ENCODE measurements around the gene ADAMTS16.

The ADAMTS16 gene

DNA sequence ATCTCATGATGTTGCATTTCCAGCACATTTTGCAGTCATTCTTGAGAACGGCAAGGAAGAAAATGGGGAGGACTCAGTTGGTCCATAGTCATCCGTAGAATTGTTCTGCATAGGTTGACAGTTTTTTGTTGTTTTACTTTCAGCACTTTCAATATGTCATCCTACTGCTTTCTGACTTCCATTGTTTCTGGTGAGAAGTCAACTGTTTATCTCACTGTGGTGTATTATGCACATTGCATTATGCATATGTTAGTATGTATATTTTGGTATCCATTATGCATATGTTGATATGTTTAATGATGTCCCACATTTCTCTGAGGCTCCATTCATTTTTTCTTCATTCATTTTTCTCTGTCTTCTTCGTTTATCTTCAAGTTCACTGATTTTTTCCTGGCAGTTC is 10.5 kb downstream of the ADAMTS16 start:
- peaks cover 2% of the 10 kb centered on the region for H3K4me1 Mint-ChIP-seq
- H3K4me3 Mint-ChIP-seq = no peak overlapping the region
- H3K9me3 Mint-ChIP-seq = no peaks in the 10 kb centered on the region
- no peaks in the 10 kb centered on the region for H3K36me3 Mint-ChIP-seq
- no peaks in the 10 kb centered on the region for H3K27me3 Mint-ChIP-seq
- CTCF ChIA-PET = no interaction called here
- DNase-seq = no peak
- no peak overlapping the region for H3K27ac Mint-ChIP-seq

DNA sequence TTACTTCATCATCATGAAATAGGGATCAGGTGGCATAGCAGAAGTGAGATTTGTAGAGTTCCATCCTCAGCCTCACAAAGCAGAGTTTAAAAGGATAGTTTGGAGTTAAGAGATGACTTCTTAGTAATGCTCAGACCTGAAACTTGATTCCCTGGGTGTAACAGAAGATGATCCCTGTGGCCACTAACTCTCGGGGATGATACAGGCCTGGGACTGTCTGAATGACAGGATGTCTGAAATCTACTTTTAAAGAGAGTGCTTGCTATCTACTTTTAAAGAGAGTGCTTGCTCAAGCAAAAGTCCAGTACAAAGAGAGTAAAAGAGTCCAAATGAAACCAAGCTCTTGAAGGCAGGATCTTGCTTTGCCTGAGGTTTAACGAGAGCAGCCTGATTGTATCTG is 14.6 kb downstream of the ADAMTS16 start:
- CTCF ChIA-PET = no interaction called here
- no peaks in the 10 kb centered on the region for H3K27me3 Mint-ChIP-seq
- no peak overlapping the region for H3K4me3 Mint-ChIP-seq
- H3K9me3 Mint-ChIP-seq = no peaks in the 10 kb centered on the region
- H3K4me1 Mint-ChIP-seq = peaks cover 4% of the 10 kb centered on the region
- no peak for DNase-seq
- no peak overlapping the region for H3K27ac Mint-ChIP-seq
- no peaks in the 10 kb centered on the region for H3K36me3 Mint-ChIP-seq

DNA sequence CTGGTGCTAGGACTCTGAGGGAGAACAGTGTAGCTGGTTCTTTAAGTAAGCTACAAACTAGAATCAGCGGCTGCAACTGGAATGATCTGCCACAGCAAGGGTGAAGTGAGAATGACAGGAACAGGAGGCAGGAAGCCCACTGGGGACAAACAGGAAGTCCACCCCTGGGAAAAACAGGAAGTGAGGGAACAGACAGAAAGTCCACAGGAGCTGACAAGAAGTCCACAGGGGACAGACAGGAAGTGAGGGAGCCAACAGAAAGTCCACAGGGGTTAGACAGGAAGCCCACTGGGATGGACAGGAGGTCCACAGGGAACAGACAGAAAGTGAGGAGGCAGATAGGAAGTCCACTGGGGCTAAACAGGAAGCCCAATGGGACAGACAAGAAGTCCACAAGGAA is 15.5 kb downstream of the ADAMTS16 start:
- Mint-ChIP-seq H3K27ac (no peak overlapping the region), H3K4me1 (peaks cover 4% of the 10 kb centered on the region)
- CTCF ChIA-PET = no interaction called here

DNA sequence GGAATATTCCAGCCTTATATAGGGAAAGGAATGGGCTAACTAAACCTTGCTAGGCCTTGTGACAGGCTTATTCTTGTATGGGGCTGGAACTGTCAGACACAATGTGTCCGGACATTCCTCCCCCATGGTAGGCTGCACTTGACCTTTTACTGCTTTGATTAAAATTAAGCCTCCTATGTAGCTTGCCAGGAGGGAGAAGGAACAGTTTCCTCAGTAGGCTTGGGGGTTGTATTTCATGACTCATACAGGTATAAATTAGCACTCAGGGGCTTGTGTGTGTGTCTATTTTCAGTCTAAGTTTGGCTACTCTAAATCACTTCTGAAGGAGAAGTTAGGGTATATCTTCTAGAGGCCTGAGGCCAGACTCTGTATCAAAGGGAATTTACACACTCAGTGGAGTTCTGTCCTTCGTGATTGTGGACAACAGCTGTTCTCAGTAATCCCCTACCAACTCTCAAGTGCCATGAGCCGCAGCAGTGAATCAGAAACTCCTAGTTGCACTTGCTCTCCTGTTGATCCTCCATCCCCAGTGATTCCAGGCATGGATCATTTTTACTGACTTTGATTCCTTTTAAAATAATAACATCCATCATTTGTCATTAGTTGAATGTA is 16.4 kb downstream of the ADAMTS16 start:
- DNase-seq = no peak
- Mint-ChIP-seq H3K27me3 (no peaks in the 10 kb centered on the region), H3K27ac (no peak overlapping the region), H3K36me3 (no peaks in the 10 kb centered on the region), H3K4me1 (peaks cover 4% of the 10 kb centered on the region), H3K9me3 (no peaks in the 10 kb centered on the region), H3K4me3 (no peak overlapping the region)
- CTCF ChIA-PET = no interaction called here

More for the DNA sequence above, 15.5 kb downstream of the ADAMTS16 start:
- Mint-ChIP-seq H3K4me3 (no peak overlapping the region), H3K27me3 (no peaks in the 10 kb centered on the region), H3K9me3 (no peaks in the 10 kb centered on the region), H3K36me3 (no peaks in the 10 kb centered on the region)
- DNase-seq = no peak

DNA sequence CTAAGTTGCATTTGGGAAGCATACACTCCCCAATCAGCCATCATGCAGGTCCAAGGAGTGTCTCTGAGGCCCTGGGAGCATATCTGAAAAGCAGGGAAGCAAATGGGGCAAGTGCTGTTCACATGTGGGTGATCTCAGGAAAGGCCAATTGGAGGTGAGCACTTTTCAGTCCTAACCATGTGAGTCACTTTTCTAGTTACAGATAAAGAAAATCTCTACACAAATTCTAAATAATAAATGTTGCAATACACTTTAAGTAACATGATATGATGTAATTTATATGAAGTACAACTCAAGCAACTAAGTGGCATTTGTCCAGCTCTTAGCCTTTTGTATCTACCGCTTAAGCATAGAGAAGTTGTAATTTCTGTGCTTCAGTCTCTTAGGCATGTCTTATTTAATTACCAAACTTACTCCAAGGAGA is 18.4 kb downstream of the ADAMTS16 start:
- no peaks in the 10 kb centered on the region for H3K36me3 Mint-ChIP-seq
- CTCF ChIA-PET = no interaction called here

DNA sequence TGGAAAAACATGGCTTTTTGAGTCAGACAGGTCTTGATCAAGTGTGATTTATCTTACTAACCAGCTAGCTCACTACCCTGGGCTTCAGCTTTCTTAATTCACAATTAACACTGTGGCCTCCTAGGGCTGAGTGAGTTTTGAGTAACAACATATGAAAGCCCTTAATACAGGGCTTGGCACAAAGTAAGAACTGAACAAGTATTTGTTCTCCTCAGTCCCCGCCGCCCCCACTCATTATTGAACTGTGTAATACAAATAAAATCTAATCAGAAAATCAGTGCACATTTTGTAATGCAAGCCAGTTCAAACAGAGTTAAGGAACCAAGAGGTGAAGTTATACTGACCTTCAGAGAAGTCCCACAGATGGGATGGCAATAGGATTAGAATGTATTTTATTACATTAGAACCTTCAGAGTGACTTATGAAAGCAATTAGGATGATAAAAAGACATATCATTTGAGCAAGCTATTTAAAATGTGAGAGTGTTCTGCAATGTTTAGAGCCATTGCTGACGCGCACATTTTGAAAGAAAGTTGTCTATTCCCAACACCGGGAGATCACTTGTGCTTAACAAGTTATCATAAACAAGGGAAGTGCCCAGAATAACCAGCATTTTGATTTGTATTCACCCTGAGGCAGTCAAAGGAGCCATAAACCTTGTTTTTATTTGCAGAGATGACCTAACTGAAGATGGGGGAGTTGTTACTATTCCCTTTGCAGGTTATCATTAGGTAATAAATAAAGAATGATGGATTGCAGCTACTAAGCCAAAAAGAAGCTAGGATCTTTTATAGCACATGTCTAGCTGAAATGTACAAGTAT is 19.4 kb downstream of the ADAMTS16 start:
- Mint-ChIP-seq H3K27ac (no peak overlapping the region), H3K9me3 (no peaks in the 10 kb centered on the region), H3K36me3 (no peaks in the 10 kb centered on the region), H3K4me1 (peaks cover 4% of the 10 kb centered on the region), H3K4me3 (no peak overlapping the region), H3K27me3 (peaks cover 4% of the 10 kb centered on the region)
- DNase-seq = no peak
- CTCF ChIA-PET = no interaction called here

More for the DNA sequence above, 18.4 kb downstream of the ADAMTS16 start:
- Mint-ChIP-seq H3K27me3 (peaks cover 4% of the 10 kb centered on the region), H3K4me3 (no peak overlapping the region), H3K9me3 (no peaks in the 10 kb centered on the region), H3K4me1 (peaks cover 4% of the 10 kb centered on the region), H3K27ac (no peak overlapping the region)
- no peak for DNase-seq

DNA sequence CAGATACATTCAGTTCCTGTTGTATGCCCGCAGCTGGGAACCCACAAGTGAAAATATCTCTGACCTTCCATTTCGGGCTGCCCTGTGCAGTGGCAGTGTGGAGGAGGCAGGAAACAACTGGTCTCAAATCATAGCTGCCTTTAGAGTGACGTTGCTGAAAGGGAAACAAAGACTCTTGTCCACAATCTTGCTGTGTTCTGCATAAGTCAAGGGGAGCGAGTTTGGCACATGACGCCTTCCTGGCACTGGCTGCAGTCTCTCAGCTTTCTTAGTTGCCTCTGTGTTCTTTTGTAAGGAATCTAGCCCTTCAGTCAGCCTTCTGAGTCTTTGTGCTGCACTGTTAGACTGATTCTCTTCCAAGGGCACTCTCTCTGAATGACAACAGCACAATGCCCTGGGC is 24.0 kb downstream of the ADAMTS16 start:
- no peaks in the 10 kb centered on the region for H3K4me1 Mint-ChIP-seq
- no peaks in the 10 kb centered on the region for H3K36me3 Mint-ChIP-seq
- H3K27ac Mint-ChIP-seq = no peak overlapping the region
- H3K27me3 Mint-ChIP-seq = peaks cover 4% of the 10 kb centered on the region
- H3K4me3 Mint-ChIP-seq = no peak overlapping the region
- no peaks in the 10 kb centered on the region for H3K9me3 Mint-ChIP-seq
- CTCF ChIA-PET = no interaction called here
- no peak for DNase-seq

DNA sequence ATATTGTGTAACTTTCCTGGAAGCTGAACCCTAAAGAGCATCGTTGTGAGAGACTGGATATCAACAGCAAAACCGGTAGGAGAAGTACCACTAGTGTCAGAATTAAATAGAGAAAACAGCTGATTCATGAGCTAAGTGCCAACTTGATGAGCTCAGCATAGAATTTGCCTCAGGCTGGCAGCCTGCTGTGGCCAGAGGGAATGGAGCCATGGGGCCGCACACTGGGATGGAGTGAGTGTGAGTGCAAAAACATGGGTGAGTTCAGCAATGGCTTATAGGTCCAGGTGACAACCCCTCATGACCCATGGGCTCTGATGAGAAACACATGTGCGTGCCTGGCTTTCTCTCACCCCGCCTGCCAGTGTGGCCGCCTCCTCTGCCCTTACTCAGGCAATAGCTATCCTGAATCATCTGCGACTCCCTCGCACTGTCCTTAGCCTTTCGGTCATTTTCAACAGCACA is 25.4 kb downstream of the ADAMTS16 start:
- H3K4me3 Mint-ChIP-seq = no peak overlapping the region
- peaks cover 4% of the 10 kb centered on the region for H3K27me3 Mint-ChIP-seq
- DNase-seq = no peak
- CTCF ChIA-PET = no interaction called here
- H3K36me3 Mint-ChIP-seq = no peaks in the 10 kb centered on the region
- no peaks in the 10 kb centered on the region for H3K4me1 Mint-ChIP-seq
- H3K27ac Mint-ChIP-seq = no peak overlapping the region
- no peaks in the 10 kb centered on the region for H3K9me3 Mint-ChIP-seq

DNA sequence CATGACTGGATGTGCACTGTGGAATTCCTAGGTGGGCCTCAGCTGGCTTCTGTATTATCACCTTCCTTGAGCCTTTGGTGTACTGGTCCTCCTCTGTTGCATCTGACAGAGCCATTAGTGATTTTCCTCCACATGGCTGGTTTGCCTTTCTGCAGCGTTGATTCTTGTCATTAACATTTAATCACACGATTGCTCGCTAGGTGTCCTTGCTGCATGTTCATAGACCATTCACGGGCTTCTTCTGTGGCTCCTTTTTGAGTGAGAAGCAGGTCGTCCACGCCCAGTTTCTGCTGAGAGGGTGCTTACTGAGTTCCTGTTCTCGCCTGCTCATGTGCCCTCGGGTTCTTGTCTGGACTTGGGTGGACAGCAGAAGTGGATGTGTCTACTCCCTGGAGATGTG is 29.3 kb downstream of the ADAMTS16 start:
- Mint-ChIP-seq H3K27me3 (no peaks in the 10 kb centered on the region), H3K4me3 (no peak overlapping the region), H3K27ac (no peak overlapping the region), H3K36me3 (no peaks in the 10 kb centered on the region), H3K4me1 (no peaks in the 10 kb centered on the region), H3K9me3 (no peaks in the 10 kb centered on the region)
- CTCF ChIA-PET = no interaction called here
- no peak for DNase-seq

DNA sequence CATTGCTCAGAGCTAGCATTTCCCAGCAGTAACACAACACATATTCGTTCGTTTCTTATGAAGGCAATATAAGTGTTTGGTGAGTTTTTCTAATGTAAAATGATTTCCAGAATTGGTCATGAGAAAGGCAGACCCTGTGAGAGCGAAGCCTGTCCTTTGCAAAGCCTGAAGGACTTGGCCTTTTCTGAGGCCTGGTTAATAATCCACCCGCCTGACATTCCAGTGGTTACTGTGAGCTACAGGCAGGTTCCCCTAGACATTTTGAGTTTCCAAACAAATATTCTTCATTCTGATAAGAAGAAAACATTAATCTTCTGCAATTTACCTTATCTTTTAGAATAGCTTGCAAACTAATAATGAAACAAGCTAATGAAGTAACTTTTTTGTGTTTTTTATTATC is 38.0 kb downstream of the ADAMTS16 start:
- Mint-ChIP-seq H3K27ac (no peak overlapping the region), H3K27me3 (peaks cover 23% of the 10 kb centered on the region), H3K9me3 (no peaks in the 10 kb centered on the region), H3K36me3 (no peaks in the 10 kb centered on the region), H3K4me3 (no peak overlapping the region), H3K4me1 (no peaks in the 10 kb centered on the region)
- no peak for DNase-seq
- CTCF ChIA-PET = no interaction called here

DNA sequence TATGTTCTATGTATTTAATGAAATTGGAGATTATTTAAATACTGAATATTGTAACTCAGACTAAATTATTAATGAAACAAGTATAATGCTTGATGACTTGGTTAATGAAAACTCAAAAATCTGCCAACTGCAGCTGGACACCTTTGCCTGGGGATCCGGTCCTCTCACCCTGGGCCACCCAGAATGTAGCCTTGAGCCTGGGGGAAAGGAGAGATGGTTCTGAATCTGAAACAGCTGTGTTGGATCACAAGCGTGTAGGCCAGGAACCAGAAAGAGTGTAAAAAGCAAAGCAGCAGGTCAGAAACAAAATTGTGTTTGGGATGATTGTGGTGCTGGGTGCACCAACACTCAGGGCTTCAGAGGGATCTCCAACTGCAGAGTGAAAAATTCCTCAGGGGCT is 38.5 kb downstream of the ADAMTS16 start:
- H3K4me3 Mint-ChIP-seq = no peak overlapping the region
- CTCF ChIA-PET = no interaction called here
- H3K27ac Mint-ChIP-seq = no peak overlapping the region
- H3K9me3 Mint-ChIP-seq = no peaks in the 10 kb centered on the region
- H3K27me3 Mint-ChIP-seq = peaks cover 27% of the 10 kb centered on the region
- DNase-seq = no peak
- H3K4me1 Mint-ChIP-seq = no peaks in the 10 kb centered on the region
- no peaks in the 10 kb centered on the region for H3K36me3 Mint-ChIP-seq

DNA sequence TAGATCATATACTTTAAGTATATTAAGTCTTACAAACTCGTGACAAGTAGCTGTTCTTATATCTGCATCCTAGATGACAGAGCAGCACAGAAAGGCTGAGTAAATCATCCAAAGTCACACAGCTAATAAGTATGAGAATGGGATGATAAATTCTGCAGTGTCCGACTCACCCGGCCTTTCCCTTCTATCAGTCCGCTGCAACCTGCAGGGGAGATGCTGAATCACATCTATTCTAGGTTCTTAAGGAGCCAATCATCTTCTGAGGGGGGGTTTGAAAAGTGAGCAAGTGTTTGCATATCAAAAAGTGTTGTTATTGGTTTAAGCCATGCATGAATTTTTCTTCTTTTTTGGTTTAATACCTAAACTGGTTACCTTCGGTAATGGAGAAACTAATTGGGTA is 38.9 kb downstream of the ADAMTS16 start:
- Mint-ChIP-seq H3K27ac (no peak overlapping the region), H3K27me3 (peaks cover 27% of the 10 kb centered on the region), H3K4me1 (no peaks in the 10 kb centered on the region), H3K9me3 (no peaks in the 10 kb centered on the region), H3K36me3 (no peaks in the 10 kb centered on the region), H3K4me3 (no peak overlapping the region)
- CTCF ChIA-PET = no interaction called here
- no peak for DNase-seq

DNA sequence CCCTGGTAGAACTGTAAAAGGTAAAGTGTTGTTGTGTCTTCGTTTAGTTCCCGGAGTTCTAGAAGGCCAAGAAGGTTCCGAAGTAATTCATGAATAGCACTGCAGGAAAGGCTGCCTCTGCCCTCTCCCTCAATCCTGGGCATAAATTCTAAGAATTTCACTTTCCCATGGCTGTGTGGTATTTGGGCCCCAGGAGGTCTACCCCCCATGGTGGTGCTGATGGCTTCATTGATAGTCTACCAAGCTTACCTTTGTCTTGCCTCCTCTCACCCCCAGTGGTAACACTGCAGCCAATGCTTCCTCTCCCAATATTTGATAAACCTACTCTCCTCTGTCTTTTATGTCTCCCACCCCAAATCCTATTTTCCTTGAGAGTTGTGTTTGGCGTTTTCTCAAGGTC is 39.5 kb downstream of the ADAMTS16 start:
- Mint-ChIP-seq H3K27ac (no peak overlapping the region), H3K9me3 (no peaks in the 10 kb centered on the region), H3K4me3 (no peak overlapping the region), H3K27me3 (peaks cover 27% of the 10 kb centered on the region), H3K36me3 (no peaks in the 10 kb centered on the region), H3K4me1 (no peaks in the 10 kb centered on the region)
- CTCF ChIA-PET = no interaction called here
- DNase-seq = no peak

DNA sequence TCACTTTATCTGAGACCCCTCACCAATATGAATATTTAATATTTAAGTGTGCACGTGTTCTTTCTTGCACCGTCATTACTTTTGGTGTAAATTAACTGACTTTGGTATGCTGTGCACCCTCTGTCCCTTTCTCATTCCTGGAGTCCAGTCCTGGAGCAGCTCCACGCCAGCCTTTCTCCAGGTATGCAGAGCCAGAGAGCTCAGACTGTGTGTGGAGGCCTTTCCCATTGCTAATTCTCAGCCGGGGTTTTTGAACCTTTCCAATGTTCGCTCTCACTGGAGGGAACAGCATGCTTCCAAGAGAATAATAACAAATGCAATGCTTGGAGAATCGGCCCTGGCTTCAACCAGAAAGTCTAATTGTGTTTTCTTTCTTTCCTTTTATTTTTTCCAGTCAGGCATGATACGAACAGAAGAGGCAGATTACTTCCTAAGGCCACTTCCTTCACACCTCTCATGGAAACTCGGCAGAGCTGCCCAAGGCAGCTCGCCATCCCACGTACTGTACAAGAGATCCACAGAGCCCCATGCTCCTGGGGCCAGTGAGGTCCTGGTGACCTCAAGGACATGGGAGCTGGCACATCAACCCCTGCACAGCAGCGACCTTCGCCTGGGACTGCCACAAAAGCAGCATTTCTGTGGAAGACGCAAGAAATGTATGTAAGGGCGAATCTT is 41.7 kb downstream of the ADAMTS16 start:
- Mint-ChIP-seq H3K4me3 (no peak overlapping the region), H3K9me3 (no peaks in the 10 kb centered on the region), H3K27me3 (peaks cover 26% of the 10 kb centered on the region), H3K27ac (no peak overlapping the region), H3K4me1 (no peaks in the 10 kb centered on the region), H3K36me3 (no peaks in the 10 kb centered on the region)
- DNase-seq = no peak
- CTCF ChIA-PET = no interaction called here
